Smooth muscle cell (in vitro differentiated cells): ENCODE results near the gene USE1. TPM values are rescaled to one million over a fixed set of nuclear protein-coding genes. Genes with fewer than 3 reads are reported as not detected.

Source experiments
- DNase-seq: peaks from one replicate; lab custom pipeline; 2025; ENCODE audit not compliant: unreplicated experiment; lab: John Stamatoyannopoulos, UW
- H2AFZ ChIP-seq: fragments of 200-600 bp; sonication (generic); 2 replicates; pipeline ENCODE4 v1.6.0; 2016; ENCODE audit warnings: antibody characterized with exemption, low read depth, mild to moderate bottlenecking
- H3F3A ChIP-seq: fragments of 200-600 bp; sonication (generic); 2 replicates; pipeline ENCODE4 v1.6.0; 2017; ENCODE audit warnings: antibody characterized with exemption, low read depth
- H3K27ac ChIP-seq: fragments of 200-600 bp; sonication (generic); 2 replicates; pipeline ENCODE4 v1.5.1; 2016; ENCODE audit warnings: low read depth, mild to moderate bottlenecking
- H3K27me3 ChIP-seq: fragments of 200-600 bp; sonication (generic); 2 replicates; pipeline ENCODE4 v1.6.1; 2016; ENCODE audit warnings: low read depth, mild to moderate bottlenecking
- H3K36me3 ChIP-seq: fragments of 200-600 bp; sonication (generic); 2 replicates; pipeline ENCODE4 v1.5.1; 2016; ENCODE audit warnings: low read depth
- H3K4me1 ChIP-seq: fragments of 200-600 bp; sonication (generic); 2 replicates; pipeline ENCODE4 v1.5.1; 2016; ENCODE audit warnings: low read depth
- H3K4me2 ChIP-seq: fragments of 200-600 bp; sonication (generic); 2 replicates; pipeline ENCODE4 v1.6.0; 2016; ENCODE audit warnings: mild to moderate bottlenecking
- H3K4me3 ChIP-seq: fragments of 200-600 bp; sonication (generic); 2 replicates; pipeline ENCODE4 v1.5.1; 2016; ENCODE audit warnings: mild to moderate bottlenecking
- H3K79me2 ChIP-seq: fragments of 200-600 bp; sonication (generic); 2 replicates; pipeline ENCODE4 v1.6.0; 2016; ENCODE audit warnings: low read depth, mild to moderate bottlenecking
- H3K9ac ChIP-seq: fragments of 200-600 bp; sonication (generic); 2 replicates; pipeline ENCODE4 v1.6.0; 2016; ENCODE audit warnings: low read depth
- H3K9me3 ChIP-seq: fragments of 200-600 bp; sonication (generic); replicated peaks from 2 replicates; pipeline ENCODE4 v1.5.1; 2016; ENCODE audit warnings: low read depth
- H4K20me1 ChIP-seq: fragments of 200-600 bp; sonication (generic); 2 replicates; pipeline ENCODE4 v1.6.0; 2016; ENCODE audit warnings: low read depth
- CTCF ChIP-seq: fragments of 200-600 bp; sonication (generic); IDR thresholded peaks from 2 replicates; pipeline ENCODE4 v1.5.1; 2017; ENCODE audit warnings: borderline replicate concordance, mild to moderate bottlenecking, antibody characterized with exemption; ENCODE audit not compliant: insufficient read depth, poor library complexity, severe bottlenecking
- WGBS: methylation state at CpG from one replicate; pipeline ENCODE4 v1.1.7; 2016; ENCODE audit warnings: low lambda C conversion rate; 5-methylcytosine and 5-hydroxymethylcytosine counted together
- polyA plus RNA-seq: library from polyadenylated mRNA; unstranded; fragments of >200 nt; fragmentation: Nextera tagmentation; extraction: Ambion mirVana; gene quantifications from 2 replicates; pipeline ENCODE4 v1.2.1, GENCODE V29; 2016
- total RNA-seq: library from RNA; depleted of rRNA; stranded (reverse); fragments of >200 nt; gene quantifications from 2 replicates; pipeline ENCODE4 v1.2.3, GENCODE V29; 2014

Gene USE1
- total and polyA plus RNA-seq, 2 experiments from 2014 or later = 16.4 to 28.8 TPM

- no peaks in the 10 kb centered on the region for H3K9me3 ChIP-seq
- peaks cover 96% of the 10 kb centered on the region for H4K20me1 ChIP-seq
- 89% methylated on average over 13 of the region's 13 CpGs for WGBS
- H3K79me2 ChIP-seq = peaks cover 66% of the 10 kb centered on the region
- TF ChIP-seq CTCF = no peak
- H3K27me3 ChIP-seq = no peaks in the 10 kb centered on the region
- DNase-seq = no peak
- H3F3A ChIP-seq = peaks cover 34% of the 10 kb centered on the region
- no peaks in the 10 kb centered on the region for H3K36me3 ChIP-seq
- no peak overlapping the region for H3K4me2 ChIP-seq
- no peak overlapping the region for H3K27ac ChIP-seq
- no peak overlapping the region for H2AFZ ChIP-seq
- peaks cover 4% of the 10 kb centered on the region for H3K4me1 ChIP-seq
- H3K9ac ChIP-seq = no peak overlapping the region
- H3K4me3 ChIP-seq = no peak overlapping the region
These were observed 22.9 kb downstream of the USE1 start for GRCh38 chr19:17237747-17238706.

GRCh38 chr19:17240062-17240752, 25.1 kb downstream of the USE1 start:
- no peak for TF ChIP-seq CTCF

GRCh38 chr19:17240826-17241399, 25.8 kb downstream of the USE1 start:
- Histone ChIP-seq H3K9me3 (no peaks in the 10 kb centered on the region), H3K9ac (no peak overlapping the region), H2AFZ (no peak overlapping the region), H3K79me2 (peaks cover 73% of the 10 kb centered on the region), H3K36me3 (no peaks in the 10 kb centered on the region), H3K4me3 (no peak overlapping the region), H4K20me1 (peaks cover 80% of the 10 kb centered on the region), H3K4me2 (no peak overlapping the region), H3K27ac (no peak overlapping the region), H3K27me3 (no peaks in the 10 kb centered on the region), H3K4me1 (no peaks in the 10 kb centered on the region), H3F3A (peaks cover 26% of the 10 kb centered on the region)
- DNase-seq = no peak
- no peak for TF ChIP-seq CTCF
- WGBS = 98% methylated on average over 6 of the region's 6 CpGs

More at GRCh38 chr19:17240062-17240752, 25.1 kb downstream of the USE1 start:
- H3K9ac ChIP-seq = no peak overlapping the region
- H3K79me2 ChIP-seq = peaks cover 74% of the 10 kb centered on the region
- H3K9me3 ChIP-seq = no peaks in the 10 kb centered on the region
- H3K4me2 ChIP-seq = no peak overlapping the region
- no peaks in the 10 kb centered on the region for H3K27me3 ChIP-seq
- H3K36me3 ChIP-seq = no peaks in the 10 kb centered on the region
- no peak overlapping the region for H3K27ac ChIP-seq
- peaks cover 28% of the 10 kb centered on the region for H3F3A ChIP-seq
- no peak overlapping the region for H2AFZ ChIP-seq
- WGBS = 75% methylated on average over 22 of the region's 24 CpGs
- H3K4me1 ChIP-seq = no peaks in the 10 kb centered on the region
- peaks cover 86% of the 10 kb centered on the region for H4K20me1 ChIP-seq
- DNase-seq = no peak
- H3K4me3 ChIP-seq = no peak overlapping the region
